ENCODE data around the gene PRICKLE4. TPM values are rescaled to one million over a fixed set of nuclear protein-coding genes. Genes with fewer than 3 reads are reported as not detected.

Gene PRICKLE4
- total RNA-seq, 1 donor = not detected

- H4K20me1 ChIP-seq (ENCODE audit: insufficient read depth, low read length) = no peaks in the 10 kb centered on the region
- H2AFZ ChIP-seq (ENCODE audit: low read length) = no peak overlapping the region
- no peak for TF ChIP-seq CTCF (IDR thresholded peaks at IDR 0.05; ENCODE audit: extremely low read depth, low read depth, low read length)
- peak; percentile 61 for DNase-seq (ENCODE audit: insufficient read length, low spot score, missing footprints)
- H3K27me3 ChIP-seq (ENCODE audit: insufficient read depth, low read length) = no peaks in the 10 kb centered on the region
- no peak overlapping the region for H3K4me2 ChIP-seq (ENCODE audit: insufficient read depth, low read length)
- H3K9me3 ChIP-seq (ENCODE audit: low read depth, low read length) = no peaks in the 10 kb centered on the region
- H3K4me1 ChIP-seq (ENCODE audit: insufficient read depth, low read length) = no peaks in the 10 kb centered on the region
- no peaks in the 10 kb centered on the region for H3K36me3 ChIP-seq (ENCODE audit: insufficient read depth, low read length)
- H3K4me3 ChIP-seq (ENCODE audit: insufficient read depth, low read length) = no peak overlapping the region
- H3K79me2 ChIP-seq (ENCODE audit: insufficient read depth, low read length) = no peaks in the 10 kb centered on the region
- no peak overlapping the region for H3K27ac ChIP-seq (ENCODE audit: low read depth, low read length)
Measured at GRCh38 chr6:41813956-41814355, 33.4 kb downstream of the PRICKLE4 start.

GRCh38 chr6:41814629-41815028 is 34.0 kb downstream of the PRICKLE4 start:
- TF ChIP-seq CTCF (IDR thresholded peaks at IDR 0.05; ENCODE audit: extremely low read depth, low read depth, low read length) = no peak
- H3K79me2 ChIP-seq (ENCODE audit: insufficient read depth, low read length) = no peaks in the 10 kb centered on the region
- H3K4me3 ChIP-seq (ENCODE audit: insufficient read depth, low read length) = no peak overlapping the region
- no peak overlapping the region for H3K27ac ChIP-seq (ENCODE audit: low read depth, low read length)
- H3K27me3 ChIP-seq (ENCODE audit: insufficient read depth, low read length) = no peaks in the 10 kb centered on the region
- DNase-seq (ENCODE audit: insufficient read length, low spot score, missing footprints) = no peak
- H3K4me2 ChIP-seq (ENCODE audit: insufficient read depth, low read length) = no peak overlapping the region
- H3K4me1 ChIP-seq (ENCODE audit: insufficient read depth, low read length) = no peaks in the 10 kb centered on the region
- no peaks in the 10 kb centered on the region for H3K9me3 ChIP-seq (ENCODE audit: low read depth, low read length)
- H3K36me3 ChIP-seq (ENCODE audit: insufficient read depth, low read length) = no peaks in the 10 kb centered on the region
- no peak overlapping the region for H2AFZ ChIP-seq (ENCODE audit: low read length)
- H4K20me1 ChIP-seq (ENCODE audit: insufficient read depth, low read length) = no peaks in the 10 kb centered on the region

GRCh38 chr6:41815587-41815986 is 35.0 kb downstream of the PRICKLE4 start:
- Histone ChIP-seq H3K4me2 (ENCODE audit: insufficient read depth, low read length) (no peak overlapping the region), H3K4me3 (ENCODE audit: insufficient read depth, low read length) (no peak overlapping the region), H4K20me1 (ENCODE audit: insufficient read depth, low read length) (no peaks in the 10 kb centered on the region), H3K27ac (ENCODE audit: low read depth, low read length) (no peak overlapping the region), H3K36me3 (ENCODE audit: insufficient read depth, low read length) (no peaks in the 10 kb centered on the region), H3K79me2 (ENCODE audit: insufficient read depth, low read length) (no peaks in the 10 kb centered on the region), H2AFZ (ENCODE audit: low read length) (no peak overlapping the region), H3K4me1 (ENCODE audit: insufficient read depth, low read length) (no peaks in the 10 kb centered on the region), H3K9me3 (ENCODE audit: low read depth, low read length) (no peaks in the 10 kb centered on the region), H3K27me3 (ENCODE audit: insufficient read depth, low read length) (no peaks in the 10 kb centered on the region)
- no peak for TF ChIP-seq CTCF (IDR thresholded peaks at IDR 0.05; ENCODE audit: extremely low read depth, low read depth, low read length)
- no peak for DNase-seq (ENCODE audit: insufficient read length, low spot score, missing footprints)

- H2AFZ ChIP-seq (ENCODE audit: low read length) = no peak overlapping the region
- H3K27ac ChIP-seq (ENCODE audit: low read depth, low read length) = no peak overlapping the region
- no peak for DNase-seq (ENCODE audit: insufficient read length, low spot score, missing footprints)
- H4K20me1 ChIP-seq (ENCODE audit: insufficient read depth, low read length) = no peaks in the 10 kb centered on the region
- no peaks in the 10 kb centered on the region for H3K79me2 ChIP-seq (ENCODE audit: insufficient read depth, low read length)
- H3K9me3 ChIP-seq (ENCODE audit: low read depth, low read length) = no peaks in the 10 kb centered on the region
- no peaks in the 10 kb centered on the region for H3K36me3 ChIP-seq (ENCODE audit: insufficient read depth, low read length)
- H3K27me3 ChIP-seq (ENCODE audit: insufficient read depth, low read length) = no peaks in the 10 kb centered on the region
- H3K4me2 ChIP-seq (ENCODE audit: insufficient read depth, low read length) = no peak overlapping the region
- peaks cover under 1% of the 10 kb centered on the region for H3K4me1 ChIP-seq (ENCODE audit: insufficient read depth, low read length)
- no peak for TF ChIP-seq CTCF (IDR thresholded peaks at IDR 0.05; ENCODE audit: extremely low read depth, low read depth, low read length)
- no peak overlapping the region for H3K4me3 ChIP-seq (ENCODE audit: insufficient read depth, low read length)
Measured at GRCh38 chr6:41818271-41819054, 37.9 kb downstream of the PRICKLE4 start.
